Liver (tissue), 3 donors: ENCODE data around the gene REST.
"Not testable (repeated sequence)": the region's sequence is repeated elsewhere in the genome, so short reads cannot be mapped to it uniquely, and the experiment has no call there.

Experiments
- CTCF ChIP-seq: fragments of 150-350 bp; IDR thresholded peaks from 2 replicates; pipeline ENCODE4 v1.5.1; 2017; ENCODE audit warnings: improper control_type of control experiment, low read depth, low read length; ENCODE audit not compliant: missing input control
- FOXA1 ChIP-seq: IDR thresholded peaks from 2 replicates; pipeline ENCODE4 v1.6.1; 2016; ENCODE audit warnings: antibody characterized with exemption
- GABPA ChIP-seq, 2 donors: IDR thresholded peaks in 1 of 2; conservative IDR thresholded peaks in 1 of 2; 2 replicates each; pipeline ENCODE4 v1.6.1; 2016; ENCODE audit warnings: antibody characterized with exemption in 2 of 2, mild to moderate bottlenecking in 1 of 2, moderate library complexity in 1 of 2
- HNF4A ChIP-seq, 2 donors: conservative IDR thresholded peaks; 2 replicates each; pipeline ENCODE4 v1.6.1; 2016; ENCODE audit warnings: antibody characterized with exemption in 2 of 2, mild to moderate bottlenecking in 2 of 2
- JUND ChIP-seq, 2 donors: IDR thresholded peaks; 2 replicates each; pipeline ENCODE4 v1.6.1; 2016; ENCODE audit warnings: antibody characterized with exemption in 2 of 2
- RAD21 ChIP-seq, 2 donors: IDR thresholded peaks; 2 replicates each; pipeline ENCODE4 v1.6.1; 2016; ENCODE audit warnings: antibody characterized with exemption in 2 of 2, mild to moderate bottlenecking in 2 of 2
- SP1 ChIP-seq: IDR thresholded peaks from 2 replicates; pipeline ENCODE4 v1.6.1; 2018; ENCODE audit warnings: antibody characterized with exemption, mild to moderate bottlenecking
- TF ChIP-seq, protein P1 (sequence below): IDR thresholded peaks from 2 replicates; pipeline ENCODE4 v1.6.1; 2016; ENCODE audit warnings: antibody characterized with exemption
- TF ChIP-seq, protein P2 (sequence below): IDR thresholded peaks from 2 replicates; pipeline ENCODE4 v1.6.1; 2016; ENCODE audit warnings: antibody characterized with exemption
- TF ChIP-seq, protein P3 (sequence below): IDR thresholded peaks from 2 replicates; pipeline ENCODE4 v1.6.1; 2016; ENCODE audit warnings: antibody characterized with exemption, mild to moderate bottlenecking
- donor health status: healthy.
- donor health status: healthy.

- TF ChIP-seq HNF4A (conservative IDR thresholded peaks at IDR 0.05); FOXA1; CTCF; JUND (IDR thresholded peaks at IDR 0.05); RAD21 (IDR thresholded peaks at IDR 0.05); GABPA (IDR thresholded peaks at IDR 0.05 in 1 of 2, conservative IDR thresholded peaks at IDR 0.05 in 1 of 2); SP1: not testable (repeated sequence)
- TF ChIP-seq, protein P1, sequence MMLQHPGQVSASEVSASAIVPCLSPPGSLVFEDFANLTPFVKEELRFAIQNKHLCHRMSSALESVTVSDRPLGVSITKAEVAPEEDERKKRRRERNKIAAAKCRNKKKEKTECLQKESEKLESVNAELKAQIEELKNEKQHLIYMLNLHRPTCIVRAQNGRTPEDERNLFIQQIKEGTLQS, result not testable (repeated sequence)
- TF ChIP-seq, protein P2, sequence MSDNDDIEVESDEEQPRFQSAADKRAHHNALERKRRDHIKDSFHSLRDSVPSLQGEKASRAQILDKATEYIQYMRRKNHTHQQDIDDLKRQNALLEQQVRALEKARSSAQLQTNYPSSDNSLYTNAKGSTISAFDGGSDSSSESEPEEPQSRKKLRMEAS, result not testable (repeated sequence)
- TF ChIP-seq, protein P3, sequence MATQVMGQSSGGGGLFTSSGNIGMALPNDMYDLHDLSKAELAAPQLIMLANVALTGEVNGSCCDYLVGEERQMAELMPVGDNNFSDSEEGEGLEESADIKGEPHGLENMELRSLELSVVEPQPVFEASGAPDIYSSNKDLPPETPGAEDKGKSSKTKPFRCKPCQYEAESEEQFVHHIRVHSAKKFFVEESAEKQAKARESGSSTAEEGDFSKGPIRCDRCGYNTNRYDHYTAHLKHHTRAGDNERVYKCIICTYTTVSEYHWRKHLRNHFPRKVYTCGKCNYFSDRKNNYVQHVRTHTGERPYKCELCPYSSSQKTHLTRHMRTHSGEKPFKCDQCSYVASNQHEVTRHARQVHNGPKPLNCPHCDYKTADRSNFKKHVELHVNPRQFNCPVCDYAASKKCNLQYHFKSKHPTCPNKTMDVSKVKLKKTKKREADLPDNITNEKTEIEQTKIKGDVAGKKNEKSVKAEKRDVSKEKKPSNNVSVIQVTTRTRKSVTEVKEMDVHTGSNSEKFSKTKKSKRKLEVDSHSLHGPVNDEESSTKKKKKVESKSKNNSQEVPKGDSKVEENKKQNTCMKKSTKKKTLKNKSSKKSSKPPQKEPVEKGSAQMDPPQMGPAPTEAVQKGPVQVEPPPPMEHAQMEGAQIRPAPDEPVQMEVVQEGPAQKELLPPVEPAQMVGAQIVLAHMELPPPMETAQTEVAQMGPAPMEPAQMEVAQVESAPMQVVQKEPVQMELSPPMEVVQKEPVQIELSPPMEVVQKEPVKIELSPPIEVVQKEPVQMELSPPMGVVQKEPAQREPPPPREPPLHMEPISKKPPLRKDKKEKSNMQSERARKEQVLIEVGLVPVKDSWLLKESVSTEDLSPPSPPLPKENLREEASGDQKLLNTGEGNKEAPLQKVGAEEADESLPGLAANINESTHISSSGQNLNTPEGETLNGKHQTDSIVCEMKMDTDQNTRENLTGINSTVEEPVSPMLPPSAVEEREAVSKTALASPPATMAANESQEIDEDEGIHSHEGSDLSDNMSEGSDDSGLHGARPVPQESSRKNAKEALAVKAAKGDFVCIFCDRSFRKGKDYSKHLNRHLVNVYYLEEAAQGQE, result not testable (repeated sequence)
Observed at GRCh38 chr4:56884511-56884910, 23.2 kb upstream of the REST start.
